ENCODE results near the gene CD70.
"Not testable (repeated sequence)": the region's sequence is repeated elsewhere in the genome, so short reads cannot be mapped to it uniquely, and the experiment has no call there.

The CD70 gene

DNA sequence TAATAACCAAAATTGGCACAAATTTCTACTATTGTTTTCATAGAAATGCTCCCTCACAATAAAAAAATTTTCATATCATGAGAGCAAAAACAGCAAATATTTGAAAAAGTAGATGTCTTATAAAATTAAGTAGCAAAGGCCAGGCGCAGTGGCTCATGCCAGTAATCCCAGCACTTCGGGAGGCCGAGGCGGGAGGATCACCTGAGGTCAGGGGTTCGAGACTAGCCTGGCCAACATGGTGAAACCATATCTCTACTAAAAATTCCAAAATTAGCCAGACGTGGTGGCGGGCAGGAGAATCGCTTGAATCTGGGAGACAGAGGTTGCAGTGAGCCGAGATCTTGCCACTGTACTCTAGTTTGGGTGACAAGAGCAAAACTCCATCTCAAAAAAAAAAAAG lies 17.2 kb upstream of the CD70 start:
- not testable (repeated sequence) for H2AFZ ChIP-seq (ENCODE audit: low read length); H2BK12ac ChIP-seq (ENCODE audit: low read length); H3K14ac ChIP-seq (ENCODE audit: low read length); H4K8ac ChIP-seq (ENCODE audit: low read depth, low read length); H2BK15ac ChIP-seq (ENCODE audit: low read length); H3K27me3 ChIP-seq (ENCODE audit: control insufficient read depth in 3 of 3, insufficient read depth in 3 of 3, low read depth in 1 of 3, low read length in 3 of 3); H2BK5ac ChIP-seq (ENCODE audit: low read length); H3K4ac ChIP-seq (ENCODE audit: low read length); H3K9me3 ChIP-seq (replicated peaks in 1 of 2; ENCODE audit: control insufficient read depth in 2 of 2, insufficient read depth in 1 of 2, low read depth in 1 of 2, low read length in 2 of 2); H2BK120ac ChIP-seq (ENCODE audit: low read depth, low read length); H3K27ac ChIP-seq (replicated peaks; ENCODE audit: low read length); H3K36me3 ChIP-seq (replicated peaks in 1 of 2; ENCODE audit: control insufficient read depth in 2 of 2, insufficient read depth in 2 of 2, low read length in 2 of 2); DNase-seq (ENCODE audit: low spot score); H3K4me3 ChIP-seq (ENCODE audit: low read length in 2 of 2); H3K18ac ChIP-seq (ENCODE audit: low read length); H3K4me2 ChIP-seq (ENCODE audit: insufficient read depth, low read length, poor library complexity, severe bottlenecking); H2AK5ac ChIP-seq (ENCODE audit: low read depth, low read length); H3K9ac ChIP-seq (ENCODE audit: low read depth, low read length, poor library complexity); H3K79me1 ChIP-seq (ENCODE audit: low read depth, low read length); H3K4me1 ChIP-seq (ENCODE audit: control insufficient read depth in 2 of 2, insufficient read depth in 1 of 2, low read depth in 1 of 2, low read length in 2 of 2); H3K23ac ChIP-seq (ENCODE audit: low read depth, low read length, poor library complexity); H4K91ac ChIP-seq (ENCODE audit: low read depth, low read length, poor library complexity)
- no CpG with 5 or more reads among the region's 9 CpGs for WGBS, 2 donors (ENCODE audit: extremely low coverage in 2 of 2, insufficient read length in 2 of 2, insufficient replicate concordance in 1 of 2)

DNA sequence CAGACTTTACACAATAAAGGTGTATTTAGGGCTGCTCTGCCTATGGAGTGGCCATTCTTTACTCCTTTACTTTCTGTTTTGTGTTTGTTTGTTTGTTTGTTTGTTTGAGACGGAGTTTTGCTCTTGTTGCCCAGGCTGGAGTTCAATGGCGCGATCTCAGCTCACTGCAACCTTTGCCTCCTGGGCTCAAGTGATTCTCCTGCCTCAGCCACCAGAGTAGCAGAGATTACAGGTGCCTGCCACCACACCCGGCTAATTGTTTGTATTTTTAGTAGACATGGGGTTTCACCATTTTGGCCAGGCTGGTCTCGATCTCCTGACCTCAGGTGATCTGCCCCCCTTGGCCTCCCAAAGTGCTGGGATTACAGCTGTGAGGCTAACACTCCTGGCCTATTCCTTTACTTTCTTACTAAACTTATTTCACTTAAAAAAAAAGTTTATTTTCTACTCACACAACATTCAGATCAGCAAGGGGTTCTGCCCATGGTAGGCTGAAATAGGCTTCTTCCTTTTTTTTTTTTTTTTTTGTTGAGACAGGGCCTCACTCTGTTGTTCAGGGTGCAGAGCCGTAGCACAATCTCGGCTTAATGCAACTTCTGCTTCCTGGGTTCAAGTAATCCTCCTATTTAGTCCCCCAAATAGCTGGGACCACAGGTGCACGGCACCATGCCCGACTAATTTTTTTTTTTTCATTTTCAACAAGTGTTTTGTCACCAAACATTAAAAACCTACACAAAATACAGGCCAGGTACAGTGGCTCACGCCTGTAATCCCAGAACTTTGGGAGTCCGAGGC lies 15.5 kb upstream of the CD70 start:
- WGBS, 2 donors (ENCODE audit: extremely low coverage in 2 of 2, insufficient read length in 2 of 2, insufficient replicate concordance in 1 of 2), result no CpG with 5 or more reads among the region's 11 CpGs
- H3K4ac ChIP-seq (ENCODE audit: low read length); H2BK15ac ChIP-seq (ENCODE audit: low read length); H4K91ac ChIP-seq (ENCODE audit: low read depth, low read length, poor library complexity); H2BK5ac ChIP-seq (ENCODE audit: low read length); H2BK120ac ChIP-seq (ENCODE audit: low read depth, low read length); H3K27me3 ChIP-seq (ENCODE audit: control insufficient read depth in 3 of 3, insufficient read depth in 3 of 3, low read depth in 1 of 3, low read length in 3 of 3); H3K14ac ChIP-seq (ENCODE audit: low read length); H3K4me3 ChIP-seq (ENCODE audit: low read length in 2 of 2); H3K9me3 ChIP-seq (replicated peaks in 1 of 2; ENCODE audit: control insufficient read depth in 2 of 2, insufficient read depth in 1 of 2, low read depth in 1 of 2, low read length in 2 of 2); H3K36me3 ChIP-seq (replicated peaks in 1 of 2; ENCODE audit: control insufficient read depth in 2 of 2, insufficient read depth in 2 of 2, low read length in 2 of 2); H3K4me2 ChIP-seq (ENCODE audit: insufficient read depth, low read length, poor library complexity, severe bottlenecking); H3K79me1 ChIP-seq (ENCODE audit: low read depth, low read length); H3K27ac ChIP-seq (replicated peaks; ENCODE audit: low read length); H3K18ac ChIP-seq (ENCODE audit: low read length); H3K4me1 ChIP-seq (ENCODE audit: control insufficient read depth in 2 of 2, insufficient read depth in 1 of 2, low read depth in 1 of 2, low read length in 2 of 2); H4K8ac ChIP-seq (ENCODE audit: low read depth, low read length); H3K9ac ChIP-seq (ENCODE audit: low read depth, low read length, poor library complexity); H2AK5ac ChIP-seq (ENCODE audit: low read depth, low read length); H2BK12ac ChIP-seq (ENCODE audit: low read length); DNase-seq (ENCODE audit: low spot score); H2AFZ ChIP-seq (ENCODE audit: low read length); H3K23ac ChIP-seq (ENCODE audit: low read depth, low read length, poor library complexity): not testable (repeated sequence)

- H2AK5ac ChIP-seq (ENCODE audit: low read depth, low read length), result no peak overlapping the region
- no peak for DNase-seq (ENCODE audit: low spot score)
- H3K4me3 ChIP-seq (ENCODE audit: low read length in 2 of 2), result no peak overlapping the region
- H2AFZ ChIP-seq (ENCODE audit: low read length), result peak overlapping the region; percentile 18
- no peak overlapping the region for H3K14ac ChIP-seq (ENCODE audit: low read length)
- no peak overlapping the region for H4K8ac ChIP-seq (ENCODE audit: low read depth, low read length)
- H2BK12ac ChIP-seq (ENCODE audit: low read length), result no peak overlapping the region
- no peak overlapping the region for H3K4ac ChIP-seq (ENCODE audit: low read length)
- no peak overlapping the region for H3K23ac ChIP-seq (ENCODE audit: low read depth, low read length, poor library complexity)
- no peak overlapping the region for H2BK5ac ChIP-seq (ENCODE audit: low read length)
- H2BK15ac ChIP-seq (ENCODE audit: low read length), result no peak overlapping the region
- H3K36me3 ChIP-seq (replicated peaks in 1 of 2; ENCODE audit: control insufficient read depth in 2 of 2, insufficient read depth in 2 of 2, low read length in 2 of 2), result no peaks in the 10 kb centered on the region
- H3K4me1 ChIP-seq (ENCODE audit: control insufficient read depth in 2 of 2, insufficient read depth in 1 of 2, low read depth in 1 of 2, low read length in 2 of 2), result no peaks in the 10 kb centered on the region
- no peaks in the 10 kb centered on the region for H3K79me1 ChIP-seq (ENCODE audit: low read depth, low read length)
- no peak overlapping the region for H2BK120ac ChIP-seq (ENCODE audit: low read depth, low read length)
- H3K27ac ChIP-seq (replicated peaks; ENCODE audit: low read length), result no peak overlapping the region
- 100% methylated on average over 1 of the region's 11 CpGs; no CpG with 5 or more reads in 1 of the 2 donors for WGBS, 2 donors (ENCODE audit: extremely low coverage in 2 of 2, insufficient read length in 2 of 2, insufficient replicate concordance in 1 of 2)
- H3K9me3 ChIP-seq (replicated peaks in 1 of 2; ENCODE audit: control insufficient read depth in 2 of 2, insufficient read depth in 1 of 2, low read depth in 1 of 2, low read length in 2 of 2), result no peaks in the 10 kb centered on the region
- H4K91ac ChIP-seq (ENCODE audit: low read depth, low read length, poor library complexity), result no peak overlapping the region
- H3K18ac ChIP-seq (ENCODE audit: low read length), result no peak overlapping the region
- H3K27me3 ChIP-seq (ENCODE audit: control insufficient read depth in 3 of 3, insufficient read depth in 3 of 3, low read depth in 1 of 3, low read length in 3 of 3), result peaks cover 0 to 9% (median 0%) of the 10 kb centered on the region in 3 experiments
- no peak overlapping the region for H3K4me2 ChIP-seq (ENCODE audit: insufficient read depth, low read length, poor library complexity, severe bottlenecking)
- no peak overlapping the region for H3K9ac ChIP-seq (ENCODE audit: low read depth, low read length, poor library complexity)
Measured at GRCh38 chr19:6604906-6605305, 14.0 kb upstream of the CD70 start.

- no peaks in the 10 kb centered on the region for H3K4me1 ChIP-seq (ENCODE audit: control insufficient read depth in 2 of 2, insufficient read depth in 1 of 2, low read depth in 1 of 2, low read length in 2 of 2)
- no peak overlapping the region for H4K91ac ChIP-seq (ENCODE audit: low read depth, low read length, poor library complexity)
- H2BK120ac ChIP-seq (ENCODE audit: low read depth, low read length), result no peak overlapping the region
- no peak overlapping the region for H3K4me2 ChIP-seq (ENCODE audit: insufficient read depth, low read length, poor library complexity, severe bottlenecking)
- H3K9me3 ChIP-seq (replicated peaks in 1 of 2; ENCODE audit: control insufficient read depth in 2 of 2, insufficient read depth in 1 of 2, low read depth in 1 of 2, low read length in 2 of 2), result no peaks in the 10 kb centered on the region
- H3K18ac ChIP-seq (ENCODE audit: low read length), result no peak overlapping the region
- H3K9ac ChIP-seq (ENCODE audit: low read depth, low read length, poor library complexity), result no peak overlapping the region
- H3K23ac ChIP-seq (ENCODE audit: low read depth, low read length, poor library complexity), result no peak overlapping the region
- no peaks in the 10 kb centered on the region for H3K79me1 ChIP-seq (ENCODE audit: low read depth, low read length)
- no peak overlapping the region for H4K8ac ChIP-seq (ENCODE audit: low read depth, low read length)
- H3K36me3 ChIP-seq (replicated peaks in 1 of 2; ENCODE audit: control insufficient read depth in 2 of 2, insufficient read depth in 2 of 2, low read length in 2 of 2), result no peaks in the 10 kb centered on the region
- no peak overlapping the region for H2AK5ac ChIP-seq (ENCODE audit: low read depth, low read length)
- H2BK12ac ChIP-seq (ENCODE audit: low read length), result no peak overlapping the region
- no peak overlapping the region for H3K4ac ChIP-seq (ENCODE audit: low read length)
- H2BK5ac ChIP-seq (ENCODE audit: low read length), result no peak overlapping the region
- no peak overlapping the region for H3K27ac ChIP-seq (replicated peaks; ENCODE audit: low read length)
- H2BK15ac ChIP-seq (ENCODE audit: low read length), result no peak overlapping the region
- WGBS, 2 donors (ENCODE audit: extremely low coverage in 2 of 2, insufficient read length in 2 of 2, insufficient replicate concordance in 1 of 2), result no CpG with 5 or more reads among the region's 5 CpGs
- no peak overlapping the region for H3K4me3 ChIP-seq (ENCODE audit: low read length in 2 of 2)
- peaks cover 0 to 14% (median 0%) of the 10 kb centered on the region in 3 experiments for H3K27me3 ChIP-seq (ENCODE audit: control insufficient read depth in 3 of 3, insufficient read depth in 3 of 3, low read depth in 1 of 3, low read length in 3 of 3)
- H2AFZ ChIP-seq (ENCODE audit: low read length), result no peak overlapping the region
- no peak for DNase-seq (ENCODE audit: low spot score)
- H3K14ac ChIP-seq (ENCODE audit: low read length), result no peak overlapping the region
Measured at GRCh38 chr19:6602729-6603114, 11.8 kb upstream of the CD70 start.

All from neuronal stem cell (in vitro differentiated cells).